NCI-H1092 treated with DMSO at 0.1 percent for 48 hours (cell line): ENCODE measurements around the gene AP4M1.
"Not testable (repeated sequence)": the region's sequence is repeated elsewhere in the genome, so short reads cannot be mapped to it uniquely, and the experiment has no call there.

ENCODE experiments used
- DNase-seq: peaks from one replicate; lab custom pipeline; 2025; lab: John Stamatoyannopoulos, UW

AP4M1 gene

GRCh38 chr7:100107890-100108289 lies 6.4 kb downstream of the AP4M1 start:
- no peak for DNase-seq

- DNase-seq = no peak
These were observed 8.2 kb downstream of the AP4M1 start for GRCh38 chr7:100109521-100110163.

- no peak for DNase-seq
These were observed 9.7 kb downstream of the AP4M1 start for GRCh38 chr7:100111156-100111555.

- DNase-seq = no peak
These were observed 10.5 kb downstream of the AP4M1 start for GRCh38 chr7:100111914-100112313.

GRCh38 chr7:100115026-100115425 lies 13.6 kb downstream of the AP4M1 start:
- DNase-seq = no peak

GRCh38 chr7:100118388-100119071 lies 17.1 kb downstream of the AP4M1 start:
- DNase-seq = no peak

GRCh38 chr7:100119072-100119969 lies 17.9 kb downstream of the AP4M1 start, which contains the start of the genes CNPY4 and TAF6:
CNPY4 (plus strand) TSS chr7:100119634; CDS start chr7:100119745, 111 bp downstream.
TAF6 (minus strand) TSS chr7:100119358; CDS start chr7:100114209, 5,149 bp downstream.
- peak; percentile 97 for DNase-seq

GRCh38 chr7:100119970-100120732 lies 18.7 kb downstream of the AP4M1 start:
- DNase-seq = peak; percentile 60

GRCh38 chr7:100120733-100121036 lies 19.2 kb downstream of the AP4M1 start:
- DNase-seq = no peak

GRCh38 chr7:100122067-100122466 lies 20.6 kb downstream of the AP4M1 start:
- peak; percentile 92 for DNase-seq

GRCh38 chr7:100122568-100122967 lies 21.1 kb downstream of the AP4M1 start:
- no peak for DNase-seq

- no peak for DNase-seq
These were observed 23.1 kb downstream of the AP4M1 start for GRCh38 chr7:100124301-100125230.

GRCh38 chr7:100126239-100126930 lies 24.9 kb downstream of the AP4M1 start:
- peak; percentile 77 for DNase-seq

GRCh38 chr7:100126931-100127865 lies 25.8 kb downstream of the AP4M1 start, which contains the start of gene MBLAC1:
MBLAC1 (plus strand) TSS chr7:100126967; CDS start chr7:100127396, 429 bp downstream.
- peak; percentile 94 for DNase-seq

GRCh38 chr7:100127866-100128636 lies 26.6 kb downstream of the AP4M1 start:
- DNase-seq = no peak

GRCh38 chr7:100128637-100128963 lies 27.2 kb downstream of the AP4M1 start:
- DNase-seq = no peak

- DNase-seq = not testable (repeated sequence)
These were observed 28.8 kb downstream of the AP4M1 start for GRCh38 chr7:100130220-100130607.
